ENCODE measurements around the gene SHOC1.

GRCh38 chr9:111783857-111784256, 10.9 kb downstream of the SHOC1 start:
- no peak for TF ChIP-seq CTCF (IDR thresholded peaks at IDR 0.05 in 2 of 3, conservative IDR thresholded peaks at IDR 0.05 in 1 of 3; ENCODE audit: borderline replicate concordance in 1 of 3, insufficient read depth in 1 of 3, low read depth in 2 of 3, low read length in 2 of 3)
- TF ChIP-seq SP1 (IDR thresholded peaks at IDR 0.05; ENCODE audit: low read depth) = no peak
- TF ChIP-seq EZH2 (IDR thresholded peaks at IDR 0.05) = no peak
- no peak for TF ChIP-seq MAX (IDR thresholded peaks at IDR 0.05)
- TF ChIP-seq RAD21 (IDR thresholded peaks at IDR 0.05; ENCODE audit: low read depth) = no peak
- TF ChIP-seq POLR2A (IDR thresholded peaks at IDR 0.05; ENCODE audit: borderline replicate concordance, extremely low read depth, insufficient read depth, insufficient read length) = no peak
- TF ChIP-seq YY1 (IDR thresholded peaks at IDR 0.05; ENCODE audit: extremely low read depth, insufficient replicate concordance, low read depth, low read length) = no peak
- TF ChIP-seq POLR2AphosphoS5 (IDR thresholded peaks at IDR 0.05; ENCODE audit: low read depth, low read length) = no peak
- no peak for TF ChIP-seq EZH2phosphoT487 (IDR thresholded peaks at IDR 0.05; ENCODE audit: borderline replicate concordance)
- no peak for TF ChIP-seq SIN3A (IDR thresholded peaks at IDR 0.05; ENCODE audit: low read depth)
- no peak for TF ChIP-seq JUND (IDR thresholded peaks at IDR 0.05)
- TF ChIP-seq ZNF274 (IDR thresholded peaks at IDR 0.05; ENCODE audit: low read depth, low read length) = no peak
- TF ChIP-seq REST (IDR thresholded peaks at IDR 0.05; ENCODE audit: low read depth) = no peak
